Superior temporal gyrus (tissue), 1 donor: ENCODE results near the gene MECR.
A peak's percentile ranks its signal among the peaks of the same experiment; 100 is the strongest.
"Not testable (repeated sequence)": the region's sequence is repeated elsewhere in the genome, so short reads cannot be mapped to it uniquely, and the experiment has no call there.

Source experiments
- DNase-seq: peaks from one replicate; pipeline ENCODE4 v3.0.0-alpha.2; 2016; ENCODE audit errors: extremely low spot score

The MECR gene

DNA sequence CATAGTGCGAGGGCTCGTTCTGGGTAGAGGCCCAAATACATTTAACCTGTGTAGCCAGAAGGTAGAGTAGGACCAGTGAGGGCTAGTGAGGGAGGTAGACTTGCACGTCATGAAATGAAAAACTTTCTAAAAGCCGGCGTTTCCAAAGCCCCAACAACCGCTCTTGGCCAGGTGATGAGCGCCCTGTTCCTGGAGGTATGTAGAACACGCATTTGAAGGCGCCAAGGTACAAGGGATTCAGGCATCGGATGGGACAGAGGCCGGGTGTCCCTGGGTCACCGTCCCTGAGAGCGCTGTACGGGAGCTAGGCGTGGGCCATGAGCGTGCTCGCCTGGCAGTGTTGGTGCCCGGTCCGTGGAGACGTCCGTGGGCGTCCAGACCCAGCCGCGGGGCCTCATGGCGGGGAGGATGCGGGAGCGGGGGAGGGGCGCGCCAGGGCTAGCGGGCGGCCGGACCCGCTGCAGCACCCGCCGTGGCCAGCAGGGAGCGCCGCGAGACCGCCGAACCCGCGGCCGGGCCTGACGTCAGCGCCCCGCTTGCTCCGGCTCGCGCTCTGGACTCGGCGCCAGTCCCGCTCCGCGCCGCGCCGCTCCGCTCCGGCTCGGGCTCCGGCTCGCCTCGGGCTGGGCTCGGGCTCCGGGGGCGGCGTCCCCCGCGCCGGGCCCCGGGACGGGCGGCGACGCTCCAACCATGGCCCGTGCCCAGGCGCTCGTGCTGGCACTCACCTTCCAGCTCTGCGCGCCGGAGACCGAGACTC lies 5.4 kb upstream of the MECR start, which contains the start of gene PTPRU:
Gene PTPRU (plus strand): TSS at position 568 of the 757 bp plus-strand sequence. CDS start 123 bp downstream, at position 691.
- peak; percentile 70 for DNase-seq

DNA sequence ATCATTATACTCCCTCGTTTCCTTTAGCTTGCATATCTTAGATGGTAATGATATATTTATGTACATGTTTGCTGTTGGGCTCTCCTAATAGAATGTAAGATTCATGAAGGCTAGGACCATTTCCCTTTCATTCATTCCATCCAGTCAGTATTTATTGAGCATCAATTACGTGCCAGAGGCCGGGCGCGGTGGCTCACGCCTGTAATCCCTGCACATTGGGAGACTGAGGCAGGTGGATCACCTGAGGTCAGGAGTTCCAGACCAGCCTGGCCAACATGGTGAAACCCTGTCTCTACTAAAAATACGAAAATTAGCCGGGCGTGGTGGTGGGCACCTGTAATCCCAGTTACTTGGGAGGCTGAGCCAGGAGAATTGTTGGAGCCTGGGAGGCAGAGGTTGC lies 4.1 kb upstream of the MECR start:
- not testable (repeated sequence) for DNase-seq

DNA sequence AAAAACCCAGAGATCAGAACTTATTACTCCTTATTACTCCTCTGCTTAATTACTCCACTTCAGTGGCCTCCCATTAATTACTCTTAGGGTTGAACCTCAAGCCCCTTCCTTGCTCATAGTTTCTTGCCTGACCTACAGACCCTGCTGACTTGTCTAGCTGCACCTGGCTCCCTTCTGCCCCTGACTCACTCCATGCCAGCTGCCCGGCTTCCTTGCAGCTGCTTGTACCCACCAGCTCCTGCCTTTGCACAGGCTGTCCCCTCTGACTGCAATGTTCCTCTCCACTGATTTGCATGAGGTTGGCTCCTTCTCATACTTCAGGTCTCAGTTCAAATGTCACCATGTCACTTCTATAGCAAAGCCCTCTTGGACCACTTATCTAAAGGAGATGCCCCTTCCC lies 3.7 kb upstream of the MECR start:
- no peak for DNase-seq

DNA sequence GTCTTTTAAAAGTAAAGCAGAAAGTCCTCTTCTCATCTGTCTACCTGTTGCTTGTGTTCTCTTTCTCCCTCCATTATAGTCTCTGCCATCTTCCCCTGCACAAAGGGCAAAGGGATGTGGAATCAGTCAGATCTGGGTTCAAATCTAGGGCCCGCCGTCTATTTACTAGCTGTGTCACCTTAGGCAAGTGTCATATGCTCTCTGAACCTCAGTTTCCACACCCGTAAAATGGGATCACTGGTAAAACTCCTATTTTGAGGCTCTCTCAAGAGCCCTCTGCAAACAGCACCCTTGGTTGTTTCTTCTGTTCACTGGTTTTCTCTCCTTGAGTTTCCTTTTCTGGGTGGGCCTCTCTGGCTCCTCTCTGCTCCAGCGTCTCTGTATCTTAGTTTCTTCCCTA lies 3.0 kb upstream of the MECR start:
- DNase-seq: no peak

DNA sequence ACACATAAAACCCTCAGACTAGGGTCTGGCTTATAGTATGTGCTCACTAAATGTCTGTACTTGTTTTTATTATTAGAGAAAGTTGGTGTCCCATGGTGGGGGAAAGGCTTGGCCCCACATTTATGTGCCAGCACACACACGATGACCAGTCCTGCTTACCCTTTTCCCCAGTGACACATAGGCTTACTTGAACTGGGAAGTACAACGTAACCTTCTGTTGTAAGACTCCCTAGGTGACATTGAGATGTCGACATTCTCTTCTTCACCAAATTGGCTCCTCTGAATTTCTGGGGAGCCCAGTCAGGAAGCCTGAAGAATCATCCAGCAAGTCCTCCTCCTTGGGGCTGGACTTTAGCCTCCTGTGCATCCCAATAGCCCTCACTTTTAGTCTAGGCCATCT lies 1.7 kb upstream of the MECR start:
- DNase-seq: no peak

DNA sequence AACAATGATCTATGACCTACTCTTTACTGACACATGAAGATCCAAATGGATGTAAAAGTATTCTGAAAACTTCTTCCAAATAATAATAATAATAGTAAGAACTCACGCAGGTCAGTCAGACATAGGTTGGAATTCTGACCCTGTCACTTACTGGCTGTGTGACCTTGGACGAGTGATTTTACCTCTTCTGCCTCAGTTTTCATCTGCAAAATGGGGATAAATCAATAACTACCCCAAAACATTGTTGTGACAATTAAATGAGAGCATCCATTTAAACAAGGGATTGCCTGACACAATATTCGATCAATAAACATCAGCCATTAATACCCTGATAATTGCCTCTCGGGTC lies 556 bp downstream of the MECR start:
- DNase-seq: no peak

DNA sequence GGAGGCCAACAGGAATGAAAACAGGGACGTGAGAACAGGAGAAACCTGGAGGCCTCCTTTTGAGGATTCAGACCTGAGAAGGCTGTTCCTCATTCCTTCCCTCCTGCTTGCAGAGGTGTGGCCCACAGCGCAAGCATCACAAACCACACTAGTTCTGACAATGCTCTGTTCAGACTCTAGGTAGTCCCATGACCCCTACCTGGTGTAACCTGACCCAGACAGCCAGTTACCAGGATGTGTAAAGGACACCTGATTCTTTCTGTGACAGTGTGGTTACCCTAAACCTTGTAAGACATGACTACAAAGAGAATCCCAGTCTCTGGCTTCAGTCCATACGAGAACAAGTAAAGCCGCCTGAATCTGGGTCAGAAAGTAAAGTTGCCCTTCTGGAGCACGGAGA lies 3.2 kb downstream of the MECR start:
- DNase-seq: no peak

DNA sequence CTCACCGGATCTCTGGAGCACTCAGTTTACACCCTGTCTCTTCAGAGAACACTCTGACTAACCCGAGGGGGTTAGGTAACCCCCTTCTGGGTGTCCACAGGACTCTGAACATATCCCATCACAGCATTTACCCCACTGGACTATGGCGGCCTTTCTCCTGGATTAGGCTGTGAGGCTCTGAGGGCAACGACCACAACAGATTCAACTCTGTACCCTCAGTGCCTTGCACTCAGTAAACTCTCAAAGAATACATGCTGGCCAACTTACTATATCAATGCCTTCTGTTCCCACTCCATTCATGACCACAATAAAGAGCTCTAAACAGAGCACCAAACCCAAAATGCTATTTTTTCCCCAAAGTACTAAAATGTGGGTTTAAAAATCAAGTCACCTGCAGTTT lies 5.4 kb downstream of the MECR start:
- DNase-seq: no peak

DNA sequence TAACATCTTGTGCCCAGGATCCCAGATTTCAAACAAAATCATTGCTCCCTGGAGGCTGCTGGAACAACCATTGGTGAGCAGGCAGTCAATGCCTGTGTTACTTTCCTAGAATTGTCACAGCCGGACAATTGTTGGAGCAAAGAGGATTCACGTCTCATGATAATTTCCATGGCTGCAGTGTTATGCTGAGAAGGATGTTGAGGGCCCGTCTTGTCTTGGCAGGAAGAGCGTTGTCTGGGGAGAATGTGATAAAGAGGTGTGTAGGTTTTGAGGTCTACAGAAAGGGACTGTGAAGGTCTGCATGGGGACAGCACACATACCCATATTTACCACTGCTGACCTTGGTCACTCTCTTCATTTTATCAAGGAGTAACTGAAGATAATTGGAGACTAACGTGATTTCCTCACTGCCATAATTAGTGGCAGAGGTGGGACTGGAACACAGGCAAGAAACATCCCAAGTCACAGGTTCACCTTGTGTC lies 6.3 kb downstream of the MECR start:
- DNase-seq: no peak

DNA sequence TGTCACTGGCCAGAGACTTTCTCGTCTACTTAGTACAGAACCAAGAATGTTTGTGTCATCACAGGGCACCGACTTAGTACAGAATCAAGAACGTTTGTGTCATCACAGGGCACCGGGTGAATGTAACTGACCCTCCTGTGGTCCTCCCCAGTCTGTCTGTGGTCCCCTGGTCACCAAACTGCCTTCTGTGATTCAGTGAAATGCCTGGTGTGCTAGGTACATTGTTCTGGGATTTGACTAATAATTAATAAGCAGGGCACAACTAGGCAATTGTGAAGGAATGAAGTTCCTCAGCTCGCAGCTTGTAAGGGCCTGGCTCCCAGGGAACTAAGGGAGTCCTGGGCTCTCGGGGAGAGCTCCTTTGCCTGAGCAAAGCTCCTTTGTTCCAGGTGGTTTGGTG lies 7.2 kb downstream of the MECR start:
- no peak for DNase-seq

DNA sequence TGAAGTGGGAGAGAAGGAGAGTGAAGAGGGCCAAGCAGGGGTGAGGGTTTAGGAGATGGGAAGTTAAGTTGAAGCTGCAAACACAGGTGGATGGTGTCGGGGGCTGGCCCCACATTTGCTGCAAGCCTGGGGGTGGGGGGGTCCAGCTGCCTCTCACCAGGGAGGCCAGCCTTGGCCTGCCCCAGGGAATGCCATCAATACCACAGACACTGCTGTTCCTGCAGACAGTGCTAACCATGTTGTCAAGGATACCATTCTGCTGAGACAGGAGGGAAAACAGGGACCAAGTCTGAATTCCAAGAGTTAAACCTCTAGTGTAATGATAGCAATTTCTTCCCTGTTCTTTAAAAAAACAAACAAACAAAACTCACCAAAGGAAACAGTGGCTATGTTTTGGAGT lies 8.0 kb downstream of the MECR start:
- DNase-seq: no peak

DNA sequence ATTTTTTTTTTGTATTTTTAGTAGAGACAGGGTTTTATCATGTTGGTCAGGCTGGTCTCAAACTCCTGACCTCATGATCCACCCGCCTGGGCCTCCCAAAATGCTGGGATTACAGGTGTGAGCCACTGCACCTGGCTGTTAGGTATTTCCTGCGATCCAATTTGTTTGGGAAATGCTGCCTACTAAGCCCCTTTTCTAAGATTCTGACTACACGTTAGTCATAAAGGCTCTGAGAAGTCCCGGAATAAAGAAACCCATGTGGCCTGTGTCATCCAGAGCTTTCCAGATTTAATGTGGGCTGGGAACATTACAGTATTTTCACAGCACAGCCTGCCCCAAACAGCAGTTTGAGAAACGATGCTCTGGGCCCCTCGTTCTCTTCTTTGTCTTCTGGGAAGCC lies 8.5 kb downstream of the MECR start:
- DNase-seq: not testable (repeated sequence)

DNA sequence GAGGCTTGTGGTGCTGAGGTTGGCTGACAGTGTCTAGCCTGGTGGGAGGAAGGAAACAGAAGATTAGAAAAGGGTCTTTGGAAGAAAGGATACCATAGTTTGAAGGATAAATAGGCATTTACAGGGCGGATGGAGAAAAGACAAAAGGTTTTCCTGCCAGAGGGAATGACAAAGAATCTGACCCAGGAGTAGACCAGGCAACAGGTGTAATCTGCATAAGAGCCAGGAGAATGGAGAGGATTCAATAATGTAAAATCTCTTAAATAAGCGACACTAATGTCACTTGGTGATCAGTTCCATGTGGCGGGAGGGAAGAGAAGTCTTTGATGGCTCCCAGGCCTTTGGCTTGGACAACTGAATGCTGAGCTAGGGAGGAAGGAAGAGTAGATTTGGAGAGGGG lies 9.4 kb downstream of the MECR start:
- DNase-seq: no peak

DNA sequence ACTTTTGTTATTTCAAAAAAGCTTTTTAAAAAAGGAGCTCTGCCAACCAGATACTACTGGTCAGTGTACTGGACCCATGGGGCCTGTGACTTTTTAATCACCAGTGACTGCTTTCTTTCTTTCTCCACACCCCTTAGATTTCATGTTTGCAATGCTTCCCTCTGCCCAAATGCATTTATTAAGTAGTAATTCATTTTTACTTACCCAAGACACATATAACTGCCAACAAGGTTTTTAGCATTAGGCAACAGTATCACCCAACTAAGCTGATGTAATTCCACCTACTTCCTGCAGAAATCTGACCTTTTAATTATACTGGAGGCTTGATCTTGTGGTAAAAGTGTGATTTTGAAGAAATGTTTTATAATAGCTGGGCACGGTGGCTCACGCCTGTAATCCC lies 12.5 kb downstream of the MECR start:
- DNase-seq: no peak

DNA sequence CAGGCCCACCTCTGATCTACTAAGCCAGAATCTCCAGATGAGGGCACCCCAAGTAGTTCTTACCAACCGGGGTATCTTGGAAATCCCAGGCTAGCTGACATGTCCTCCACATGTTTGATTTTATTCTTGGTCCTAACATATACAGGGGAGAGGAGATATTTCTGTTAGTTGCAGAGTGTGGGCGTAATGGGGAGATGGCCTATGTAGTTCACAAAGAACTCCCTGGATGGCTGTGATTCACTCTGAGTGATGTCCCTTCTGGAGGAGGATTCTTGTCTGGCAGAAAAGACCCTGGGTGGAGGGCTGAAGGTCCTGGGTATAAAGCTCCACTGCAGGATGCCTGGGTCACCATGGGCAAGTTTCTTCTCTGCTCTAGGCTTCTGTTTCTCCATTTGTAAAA lies 13.1 kb downstream of the MECR start:
- DNase-seq: no peak

DNA sequence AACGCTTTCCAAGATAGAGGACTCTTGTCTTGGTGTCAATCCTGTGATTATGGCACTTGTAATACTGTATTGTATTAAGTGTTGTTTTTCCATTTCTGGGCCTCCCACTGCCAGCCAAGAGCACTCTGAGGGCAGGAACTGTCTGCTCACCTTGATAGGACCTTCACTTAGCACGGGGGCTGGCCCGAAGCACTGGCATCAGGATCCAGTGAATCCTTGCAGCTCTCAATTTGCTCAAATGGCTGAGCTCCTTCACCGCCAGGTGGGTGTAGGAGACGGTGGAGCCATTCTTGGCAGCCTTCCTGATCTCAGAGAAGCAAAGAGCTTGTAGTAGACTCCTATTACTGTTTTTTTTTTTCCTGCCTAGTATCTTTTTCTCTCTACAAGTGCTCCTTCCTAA lies 17.7 kb downstream of the MECR start:
- DNase-seq: no peak

DNA sequence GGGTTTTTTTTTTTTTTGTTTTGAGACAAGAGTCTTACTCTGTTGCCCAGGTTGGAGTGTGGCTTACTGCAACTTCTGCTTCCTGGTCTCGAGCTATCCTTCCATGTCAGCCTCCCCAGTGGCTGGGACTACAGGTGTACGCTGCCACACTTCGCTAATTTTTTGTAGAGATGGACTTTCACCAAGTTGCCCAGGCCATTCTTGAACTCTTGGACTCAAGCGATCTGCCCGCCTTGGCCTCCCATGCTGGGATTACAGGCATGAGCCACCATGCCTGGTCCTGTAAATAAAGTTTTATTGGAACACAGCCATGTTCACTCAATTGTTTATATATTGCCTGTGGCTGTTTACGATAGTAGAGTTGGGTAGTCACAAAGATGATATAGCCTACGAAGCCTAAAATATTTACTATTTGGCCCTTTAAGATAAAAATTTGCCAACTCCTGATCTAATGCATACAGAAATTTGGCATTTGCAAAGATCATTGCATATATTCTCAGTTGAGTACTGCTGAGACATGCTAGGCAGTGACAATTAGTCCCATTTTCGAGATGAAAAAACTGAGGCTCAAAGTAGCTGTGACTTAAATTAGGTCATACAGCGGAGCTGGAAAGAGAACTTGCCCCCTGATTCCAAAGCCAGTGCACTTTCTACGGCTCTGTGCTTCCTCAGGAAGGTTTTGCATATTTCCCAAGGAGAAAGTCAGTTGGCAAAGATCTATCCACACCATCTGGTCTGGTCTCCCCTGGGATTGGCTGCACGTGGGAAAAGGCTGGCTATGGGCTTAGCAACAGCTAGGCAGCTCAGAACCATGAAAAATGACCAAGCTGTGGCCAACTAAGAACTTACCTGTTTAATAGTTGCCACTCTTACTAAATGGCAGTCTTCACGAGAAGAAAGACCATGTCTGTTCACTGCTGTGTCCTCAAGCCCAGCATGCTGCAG lies 19.4 kb downstream of the MECR start:
- DNase-seq: no peak

DNA sequence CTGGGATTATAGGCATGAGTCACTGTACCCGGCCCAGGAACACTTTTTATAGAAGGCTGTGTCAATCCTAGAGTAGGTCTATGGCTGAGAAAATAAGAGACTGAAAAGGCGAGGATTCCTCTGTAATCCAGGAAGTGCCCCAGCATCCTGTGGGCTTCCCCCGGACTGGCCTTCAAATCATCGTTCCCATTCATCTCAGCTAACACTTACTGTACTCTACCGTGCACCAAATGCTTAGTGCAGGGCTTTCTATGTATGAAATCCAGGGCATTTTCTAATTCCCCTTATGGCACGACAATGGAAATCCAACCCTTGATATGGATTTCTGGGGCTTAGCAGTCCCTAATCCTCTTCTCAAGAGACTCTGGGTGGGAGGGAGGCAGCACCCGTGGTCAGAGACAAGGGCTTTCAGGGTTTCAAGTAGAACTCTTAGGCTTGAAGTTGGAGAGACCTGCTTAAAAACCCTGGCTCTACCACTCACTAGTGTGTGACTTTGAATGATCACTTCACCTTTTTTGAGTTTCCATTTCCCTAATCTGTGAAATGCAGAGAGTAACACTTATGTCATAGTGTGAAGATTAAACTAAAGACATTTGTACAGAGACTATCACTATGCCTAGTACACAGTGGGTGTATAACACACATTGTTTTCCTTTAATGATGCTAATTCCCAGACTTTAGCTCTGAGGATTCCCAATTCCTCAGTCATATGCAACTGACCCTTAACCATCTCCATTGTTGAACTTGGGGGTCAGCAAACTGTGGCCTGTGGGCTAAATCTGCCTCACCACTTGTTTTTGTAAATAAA lies 20.3 kb downstream of the MECR start:
- DNase-seq: no peak

DNA sequence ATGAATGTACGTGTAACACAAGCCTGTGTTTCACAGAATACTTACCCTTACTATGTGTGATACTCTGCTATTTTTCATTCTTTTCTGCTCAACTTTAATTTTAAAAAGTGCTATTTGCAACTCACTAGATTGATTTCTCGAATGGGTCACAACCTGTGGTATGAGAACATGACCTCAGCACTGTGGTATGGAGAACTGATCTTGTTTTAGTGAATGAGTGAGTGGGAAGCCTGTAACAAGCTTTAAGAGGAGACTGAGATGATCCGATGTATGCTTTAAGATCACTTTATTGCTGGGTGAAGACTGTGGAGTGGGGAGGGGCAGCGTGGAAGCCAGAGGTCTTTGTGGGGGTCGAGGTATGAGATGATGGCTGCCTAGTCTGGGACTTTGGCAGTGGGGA lies 21.6 kb downstream of the MECR start:
- DNase-seq: no peak

DNA sequence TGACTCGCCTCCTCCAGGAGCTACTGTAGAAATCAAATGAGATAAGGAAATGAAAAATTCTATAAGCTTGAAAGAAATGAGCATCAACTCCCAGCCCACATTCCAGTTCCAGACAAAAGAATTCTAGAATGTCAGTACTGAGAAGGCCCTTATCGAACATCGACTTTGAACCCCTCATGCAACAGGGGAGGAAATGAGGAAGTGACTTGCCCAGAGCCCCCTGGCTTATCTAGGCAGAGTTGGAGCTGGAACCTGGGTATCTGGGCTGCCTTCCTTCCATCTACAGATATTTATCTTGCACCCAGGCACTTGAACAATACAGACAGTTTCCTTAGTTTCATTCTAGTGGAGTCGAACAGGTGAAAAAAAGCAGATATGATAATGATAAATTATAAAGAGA lies 22.3 kb downstream of the MECR start:
- no peak for DNase-seq

DNA sequence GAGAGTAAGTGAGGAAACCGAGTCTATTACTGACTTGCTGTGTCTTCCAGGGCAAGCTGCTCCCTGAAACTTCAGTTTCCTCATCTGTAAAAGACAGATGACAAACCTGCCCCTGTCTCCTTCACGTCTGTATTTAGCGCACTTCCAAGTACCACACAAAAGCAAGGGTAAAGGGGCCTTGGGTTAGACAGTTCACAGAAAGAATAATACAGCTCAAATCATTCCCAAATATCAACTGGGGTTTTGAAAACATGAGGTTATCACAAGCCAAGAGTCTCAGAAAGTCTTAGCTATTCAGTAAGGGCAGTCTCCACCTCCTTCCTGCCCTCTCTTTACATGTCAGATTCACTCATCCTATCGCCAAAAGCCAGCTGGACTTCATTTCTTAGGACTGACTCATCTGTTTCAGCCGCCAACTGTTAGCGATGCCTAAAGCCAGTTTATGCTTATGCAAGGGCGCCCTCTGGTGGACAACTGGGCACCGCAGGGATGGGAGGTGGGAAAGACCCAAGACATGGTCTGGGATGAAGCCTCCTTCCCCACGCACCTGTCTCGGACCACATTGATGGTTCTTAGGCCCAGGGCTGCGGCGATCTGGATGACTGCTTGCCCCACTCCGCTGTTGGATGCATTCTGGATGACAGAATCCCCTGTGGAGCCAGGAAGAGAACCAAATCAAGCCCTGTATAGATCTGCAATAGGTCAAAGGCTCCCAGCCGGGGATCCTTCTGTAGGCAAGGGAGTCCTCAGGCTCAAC lies 28.0 kb downstream of the MECR start:
- DNase-seq: peak; percentile 99
